Kidney (tissue), 14 donors: ENCODE measurements around the gene ITPK1. TPM values are rescaled to one million over a fixed set of nuclear protein-coding genes. Genes with fewer than 3 reads are reported as not detected.

ENCODE experiments used
- DNase-seq, 5 donors: peaks; one replicate each; pipeline ENCODE4 v3.0.0-alpha.2; 2013 to 2020
- FAIRE-seq: peaks from 2 replicates; lab custom pipeline; 2012; peaks lifted over from hg19 to GRCh38; lab: Jason Lieb, UNC
- H3K27ac ChIP-seq, 2 donors: one replicate each; pipeline ENCODE4 v1.7.0; 2013; ENCODE audit warnings: low read depth in 2 of 2, low read length in 2 of 2, inconsistent platforms in 1 of 2
- H3K27me3 ChIP-seq: one replicate; pipeline ENCODE4 v1.7.1; 2013; ENCODE audit warnings: low read length, inconsistent platforms; ENCODE audit not compliant: control insufficient read depth, insufficient read depth
- H3K36me3 ChIP-seq, 3 donors: one replicate each; pipeline versions ENCODE4 v1.7.0 to v1.7.1; 2013; ENCODE audit warnings: low read length in 3 of 3, control low read depth in 1 of 3, inconsistent platforms in 1 of 3; ENCODE audit not compliant: insufficient read depth in 3 of 3, control insufficient read depth in 2 of 3
- H3K4me1 ChIP-seq, 3 donors: one replicate each; pipeline versions ENCODE4 v1.7.0 to v1.7.1; 2013; ENCODE audit warnings: low read length in 3 of 3, inconsistent platforms in 1 of 3, low read depth in 1 of 3; ENCODE audit not compliant: control insufficient read depth in 2 of 3, insufficient read depth in 2 of 3
- H3K4me3 ChIP-seq, 3 donors: one replicate each; pipeline versions ENCODE4 v1.7.0 to v1.8.1; 2013; ENCODE audit warnings: low read length in 3 of 3, control low read depth in 1 of 3, inconsistent platforms in 1 of 3
- H3K9ac ChIP-seq, 3 donors: one replicate each; pipeline versions ENCODE4 v1.7.0 to v1.7.1; 2013; ENCODE audit warnings: low read length in 3 of 3, control low read depth in 1 of 3, inconsistent platforms in 1 of 3
- H3K9me3 ChIP-seq, 3 donors: one replicate each; pipeline versions ENCODE4 v1.7.0 to v1.7.1; 2013; ENCODE audit warnings: low read length in 3 of 3, control low read depth in 1 of 3, inconsistent platforms in 1 of 3; ENCODE audit not compliant: control insufficient read depth in 2 of 3, insufficient read depth in 1 of 3
- intact Hi-C: fragments of 100-400 bp; cut with DNase I; formaldehyde crosslinking; loops from one replicate; pipeline ENCODE4 v1.11.1; 2022
- polyA plus RNA-seq: library from polyadenylated mRNA; stranded (reverse); fragments of 350-450 nt; fragmentation: Illumina TruSeq; extraction: RNeasy Lipid Tissue Mini Kit (QIAGEN cat#74804); gene quantifications from one replicate; pipeline ENCODE4 v1.2.3, GENCODE V29; 2014; ENCODE audit warnings: low read depth, low replicate concordance; ENCODE audit not compliant: insufficient read depth
- total RNA-seq: library from RNA; stranded (reverse); fragmentation: NEBNext Ultra II Directional; extraction: Animal tissue kit (Norgen Biotek cat#: 25700); gene quantifications from one replicate; pipeline ENCODE4 v1.2.1, GENCODE V29; 2021
- TF ChIP-seq, protein P1 (sequence below): IDR thresholded peaks from 3 replicates; pipeline ENCODE4 v1.5.1; 2012; ENCODE audit warnings: mild to moderate bottlenecking, moderate library complexity, borderline replicate concordance; ENCODE audit not compliant: insufficient read depth; ENCODE audit errors: extremely low read depth
- donor health status: control.
- donor health status: control.
- donor health status: control.
- donor health status: control.
- donor health status: control.
- donor health status: DM: yes; HTN: yes; CAD: no.
- donor health status: Normal renal cell carcinoma (clear cell type).

ITPK1 gene
- total and polyA plus RNA-seq, 2 donors from 2014 or later: 43.6 to 92.0 TPM

DNA sequence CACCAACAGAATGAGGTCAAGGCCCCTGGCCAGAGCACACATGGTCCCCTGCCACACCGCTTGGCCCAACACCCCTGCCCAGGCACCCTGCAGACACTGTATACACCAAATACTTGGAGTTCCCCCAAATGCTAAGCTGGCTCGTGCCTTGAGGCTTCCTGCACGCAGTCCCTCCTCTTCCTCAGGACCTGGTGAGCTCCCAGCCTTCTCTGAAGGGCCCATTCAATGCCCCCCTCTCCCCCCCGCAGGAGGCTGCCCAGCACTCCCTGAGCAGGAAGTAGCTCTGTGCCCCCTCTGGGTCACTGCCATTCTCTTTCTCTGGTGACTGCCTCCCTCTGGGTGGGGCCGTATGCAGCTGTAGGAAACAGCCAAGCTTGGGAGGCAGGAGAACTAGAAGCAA lies 75.3 kb downstream of the ITPK1 start:
- Histone ChIP-seq H3K36me3 (no peaks in the 10 kb centered on the region), H3K4me3 (no peak overlapping the region), H3K4me1 (peaks cover 0 to 55% (median 32%) of the 10 kb centered on the region in 3 donors), H3K9ac (peak overlapping the region in 1 of 3 donors; percentile 16), H3K9me3 (no peaks in the 10 kb centered on the region), H3K27me3 (no peaks in the 10 kb centered on the region), H3K27ac (peak overlapping the region in 1 of 2 donors; percentile 39)
- no peak for FAIRE-seq
- intact Hi-C loops: no loop called here
- DNase-seq: no peak
- TF ChIP-seq, protein P1, sequence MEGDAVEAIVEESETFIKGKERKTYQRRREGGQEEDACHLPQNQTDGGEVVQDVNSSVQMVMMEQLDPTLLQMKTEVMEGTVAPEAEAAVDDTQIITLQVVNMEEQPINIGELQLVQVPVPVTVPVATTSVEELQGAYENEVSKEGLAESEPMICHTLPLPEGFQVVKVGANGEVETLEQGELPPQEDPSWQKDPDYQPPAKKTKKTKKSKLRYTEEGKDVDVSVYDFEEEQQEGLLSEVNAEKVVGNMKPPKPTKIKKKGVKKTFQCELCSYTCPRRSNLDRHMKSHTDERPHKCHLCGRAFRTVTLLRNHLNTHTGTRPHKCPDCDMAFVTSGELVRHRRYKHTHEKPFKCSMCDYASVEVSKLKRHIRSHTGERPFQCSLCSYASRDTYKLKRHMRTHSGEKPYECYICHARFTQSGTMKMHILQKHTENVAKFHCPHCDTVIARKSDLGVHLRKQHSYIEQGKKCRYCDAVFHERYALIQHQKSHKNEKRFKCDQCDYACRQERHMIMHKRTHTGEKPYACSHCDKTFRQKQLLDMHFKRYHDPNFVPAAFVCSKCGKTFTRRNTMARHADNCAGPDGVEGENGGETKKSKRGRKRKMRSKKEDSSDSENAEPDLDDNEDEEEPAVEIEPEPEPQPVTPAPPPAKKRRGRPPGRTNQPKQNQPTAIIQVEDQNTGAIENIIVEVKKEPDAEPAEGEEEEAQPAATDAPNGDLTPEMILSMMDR: no peak

DNA sequence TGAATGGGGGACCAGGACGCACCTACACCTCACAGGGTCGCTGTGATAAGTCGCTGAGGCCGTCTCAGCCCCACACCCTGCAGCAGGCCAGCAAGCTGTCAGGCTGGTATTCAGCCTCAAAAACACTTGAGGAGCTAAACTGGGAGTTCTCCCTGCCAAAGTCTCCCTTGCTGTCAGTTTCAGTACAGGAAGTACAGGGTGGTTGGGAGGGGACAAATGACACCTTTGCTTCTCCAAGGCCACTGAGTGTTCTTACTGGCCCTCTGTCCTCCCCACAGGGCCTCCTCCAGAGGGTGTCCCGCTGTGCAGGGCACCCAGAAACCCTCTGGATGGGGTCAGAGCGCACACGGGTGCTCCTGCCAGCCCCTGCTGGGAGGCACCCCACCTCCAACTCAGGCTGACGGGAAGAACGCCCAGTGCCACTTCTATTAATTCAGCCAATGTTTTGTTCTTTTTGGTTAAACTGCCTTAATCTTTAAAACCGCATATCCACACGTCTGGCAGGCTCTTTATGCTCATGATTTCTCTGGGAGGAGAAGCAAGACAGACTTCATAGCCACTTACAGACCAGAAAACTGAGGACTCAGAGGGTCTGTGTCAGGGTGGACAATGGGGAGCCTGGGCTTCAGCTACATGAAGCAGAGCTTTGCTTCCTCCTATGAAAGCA lies 75.9 kb downstream of the ITPK1 start:
- peaks cover 0 to 54% (median 26%) of the 10 kb centered on the region in 3 donors for H3K4me1 ChIP-seq
- peak overlapping the region; percentile 30 to 39 for H3K27ac ChIP-seq
- H3K36me3 ChIP-seq: no peaks in the 10 kb centered on the region
- H3K9me3 ChIP-seq: no peaks in the 10 kb centered on the region
- intact Hi-C loops: no loop called here
- FAIRE-seq: no peak
- no peak for DNase-seq
- H3K9ac ChIP-seq: peak overlapping the region in 1 of 3 donors; percentile 16
- TF ChIP-seq, protein P1: no peak
- H3K4me3 ChIP-seq: no peak overlapping the region
- H3K27me3 ChIP-seq: no peaks in the 10 kb centered on the region

- Histone ChIP-seq H3K9me3 (no peaks in the 10 kb centered on the region), H3K4me3 (no peak overlapping the region), H3K4me1 (peaks cover 0 to 55% (median 15%) of the 10 kb centered on the region in 3 donors), H3K27ac (no peak overlapping the region), H3K9ac (peak overlapping the region in 2 of 3 donors; percentile 4 to 33), H3K27me3 (no peaks in the 10 kb centered on the region), H3K36me3 (no peaks in the 10 kb centered on the region)
- intact Hi-C loops: no loop called here
- TF ChIP-seq, protein P1: no peak
- no peak for DNase-seq
- no peak for FAIRE-seq
Observed at GRCh38 chr14:93037351-93037750, 78.4 kb downstream of the ITPK1 start.
